PC-9 (cell line): Measurements from ENCODE around the gene KCNE2. TPM values are rescaled to one million over a fixed set of nuclear protein-coding genes. Genes with fewer than 3 reads are reported as not detected.

Experiments used
- BruUV-seq: library from RNA; stranded (reverse); fragments of 400-500 nt; replicated peaks from 2 replicates; lab custom pipeline; 2021; lab: Mats Ljungman, UMichigan
- CTCF ChIA-PET: fragments of 300-600 bp; sonication (Branson Sonifier 250); formaldehyde crosslinking; loops from one replicate; lab custom pipeline; 2022; ENCODE audit warnings: antibody characterized with exemption; lab: Charles Lee
- POLR2A ChIA-PET: fragments of 300-600 bp; sonication (Branson Sonifier 250); formaldehyde crosslinking; loops from one replicate; lab custom pipeline; 2022; ENCODE audit warnings: antibody characterized with exemption; ENCODE audit not compliant: unreplicated experiment; lab: Charles Lee
- DNase-seq, 2 experiments: peaks; one replicate each; pipeline versions ENCODE4 v3.0.0 to v3.0.0-alpha.2; 2015 to 2022; ENCODE audit warnings: mixed read lengths in 1 of 2
- H2AFZ ChIP-seq: fragments of 200-600 bp; sonication (generic); 2 replicates; pipeline ENCODE4 v1.8.1; 2017; ENCODE audit warnings: antibody characterized with exemption
- H3F3A ChIP-seq: fragments of 200-600 bp; sonication (generic); 2 replicates; pipeline ENCODE4 v1.8.1; 2017; ENCODE audit warnings: antibody characterized with exemption, mild to moderate bottlenecking, low read depth; ENCODE audit not compliant: insufficient read depth
- H3K27ac ChIP-seq: fragments of 200-600 bp; sonication (generic); 2 replicates; pipeline ENCODE4 v1.6.1; 2016; ENCODE audit warnings: mixed run types
- H3K27me3 ChIP-seq: fragments of 200-600 bp; sonication (generic); 2 replicates; pipeline ENCODE4 v1.6.1; 2016; ENCODE audit warnings: low read depth, mixed run types; ENCODE audit not compliant: insufficient read depth
- H3K36me3 ChIP-seq: fragments of 200-600 bp; sonication (generic); 2 replicates; pipeline ENCODE4 v1.6.1; 2016; ENCODE audit warnings: low read depth, mixed run types
- H3K4me1 ChIP-seq: fragments of 200-600 bp; sonication (generic); replicated peaks from 2 replicates; pipeline ENCODE4 v1.6.1; 2016; ENCODE audit warnings: mixed run types; ENCODE audit not compliant: insufficient read depth
- H3K4me2 ChIP-seq: fragments of 200-600 bp; sonication (generic); 2 replicates; pipeline ENCODE4 v1.6.1; 2017; ENCODE audit warnings: mixed run types
- H3K4me3 ChIP-seq: fragments of 200-600 bp; sonication (generic); 2 replicates; pipeline ENCODE4 v1.6.1; 2016; ENCODE audit warnings: mixed run types
- H3K79me2 ChIP-seq: fragments of 200-600 bp; sonication (generic); 2 replicates; pipeline ENCODE4 v1.6.1; 2017; ENCODE audit warnings: low read depth, mixed run types
- H3K9me2 ChIP-seq: fragments of 200-600 bp; sonication (generic); 2 replicates; pipeline ENCODE4 v1.8.1; 2017; ENCODE audit warnings: mild to moderate bottlenecking; ENCODE audit not compliant: insufficient read depth
- H3K9me3 ChIP-seq: fragments of 200-600 bp; sonication (generic); 2 replicates; pipeline ENCODE4 v1.8.1; 2016; ENCODE audit warnings: low read depth; ENCODE audit not compliant: insufficient read depth
- H4K20me1 ChIP-seq: fragments of 200-600 bp; sonication (generic); 2 replicates; pipeline ENCODE4 v1.8.1; 2017; ENCODE audit not compliant: insufficient read depth
- EZH2 ChIP-seq: fragments of 200-600 bp; sonication (generic); IDR thresholded peaks from 2 replicates; pipeline ENCODE4 v1.8.0; 2017; ENCODE audit warnings: antibody characterized with exemption, low read depth
- intact Hi-C: fragments of 100-400 bp; cut with micrococcal nuclease; formaldehyde crosslinking; loops from one replicate; pipeline ENCODE4 v1.10.0; 2022; ENCODE audit not compliant: unreplicated experiment
- total RNA-seq: library from RNA; stranded (reverse); gene quantifications from 2 replicates; pipeline ENCODE4 v1.2.3, GENCODE V29; 2021
- TF ChIP-seq, protein P1 (sequence below): fragments of 200-600 bp; sonication (generic); conservative IDR thresholded peaks from 2 replicates; pipeline ENCODE4 v1.6.1; 2017; ENCODE audit warnings: mixed run types, antibody characterized with exemption, mild to moderate bottlenecking, moderate library complexity

The KCNE2 gene
- total RNA-seq, 1 experiment from 2014 or later = not detected

DNA sequence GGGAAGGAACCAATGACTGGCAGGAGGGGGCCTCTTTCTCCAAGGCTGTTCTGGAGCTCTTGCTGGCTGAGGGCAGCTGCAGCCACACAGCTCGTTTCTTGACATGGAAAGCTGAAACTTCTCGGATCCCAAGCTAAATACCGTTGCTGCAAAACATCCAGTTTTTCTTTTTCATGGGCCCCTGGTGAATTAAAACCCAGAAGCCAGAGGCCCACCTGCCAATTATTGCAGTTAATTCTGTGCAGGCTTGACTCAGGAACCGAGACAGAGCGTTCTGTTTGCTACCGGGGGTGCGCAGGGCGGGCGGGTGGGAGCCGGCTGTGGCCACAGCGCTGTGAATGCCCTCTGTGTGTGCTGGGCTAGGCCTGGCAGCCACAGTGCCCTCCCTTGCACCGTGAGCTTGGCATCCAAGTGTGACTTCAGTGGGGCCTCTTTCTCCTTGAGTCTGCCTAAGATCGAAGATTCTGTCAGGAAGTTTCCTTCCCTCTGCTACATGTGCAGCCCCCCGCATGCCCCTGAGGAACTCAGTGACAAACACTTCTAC, 19.9 kb upstream of the KCNE2 start:
- POLR2A ChIA-PET = no interaction called here
- Histone ChIP-seq H3F3A (no peaks in the 10 kb centered on the region), H3K79me2 (no peaks in the 10 kb centered on the region), H3K36me3 (no peaks in the 10 kb centered on the region), H3K9me2 (no peaks in the 10 kb centered on the region), H3K4me1 (no peaks in the 10 kb centered on the region), H3K27me3 (0 out of 2 replicates have a peak, but pooled peaks cover 3% of the 10 kb centered on the region), H2AFZ (no peak overlapping the region), H4K20me1 (no peaks in the 10 kb centered on the region), H3K27ac (no peak overlapping the region), H3K9me3 (no peaks in the 10 kb centered on the region), H3K4me3 (no peak overlapping the region), H3K4me2 (no peak overlapping the region)
- no TSS peak for BruUV-seq
- DNase-seq = no peak
- TF ChIP-seq, protein P1, sequence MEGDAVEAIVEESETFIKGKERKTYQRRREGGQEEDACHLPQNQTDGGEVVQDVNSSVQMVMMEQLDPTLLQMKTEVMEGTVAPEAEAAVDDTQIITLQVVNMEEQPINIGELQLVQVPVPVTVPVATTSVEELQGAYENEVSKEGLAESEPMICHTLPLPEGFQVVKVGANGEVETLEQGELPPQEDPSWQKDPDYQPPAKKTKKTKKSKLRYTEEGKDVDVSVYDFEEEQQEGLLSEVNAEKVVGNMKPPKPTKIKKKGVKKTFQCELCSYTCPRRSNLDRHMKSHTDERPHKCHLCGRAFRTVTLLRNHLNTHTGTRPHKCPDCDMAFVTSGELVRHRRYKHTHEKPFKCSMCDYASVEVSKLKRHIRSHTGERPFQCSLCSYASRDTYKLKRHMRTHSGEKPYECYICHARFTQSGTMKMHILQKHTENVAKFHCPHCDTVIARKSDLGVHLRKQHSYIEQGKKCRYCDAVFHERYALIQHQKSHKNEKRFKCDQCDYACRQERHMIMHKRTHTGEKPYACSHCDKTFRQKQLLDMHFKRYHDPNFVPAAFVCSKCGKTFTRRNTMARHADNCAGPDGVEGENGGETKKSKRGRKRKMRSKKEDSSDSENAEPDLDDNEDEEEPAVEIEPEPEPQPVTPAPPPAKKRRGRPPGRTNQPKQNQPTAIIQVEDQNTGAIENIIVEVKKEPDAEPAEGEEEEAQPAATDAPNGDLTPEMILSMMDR = no peak
- TF ChIP-seq EZH2 = no peak
- intact Hi-C loops = no loop called here
- CTCF ChIA-PET = no interaction called here

DNA sequence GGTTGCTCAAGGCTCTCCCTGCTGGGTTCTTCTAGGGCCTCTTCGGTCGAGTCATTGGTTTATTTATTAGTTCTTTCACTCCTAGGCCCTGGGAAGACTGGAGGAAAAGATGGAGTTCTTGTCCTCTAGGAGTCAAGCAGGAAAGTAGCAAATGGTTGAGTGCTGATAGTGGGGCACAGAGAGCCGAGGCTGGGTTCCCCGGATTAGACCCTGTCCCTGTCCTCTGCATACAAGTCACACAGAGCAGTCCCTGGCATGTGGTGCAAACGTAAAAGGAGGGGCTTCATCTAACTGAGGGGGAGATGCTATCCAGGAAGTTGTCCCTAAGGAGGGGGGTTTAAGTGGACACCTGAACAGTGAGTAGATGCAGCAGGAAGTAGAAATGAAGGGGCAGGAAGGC, 19.2 kb upstream of the KCNE2 start:
- Histone ChIP-seq H3K4me3 (no peak overlapping the region), H4K20me1 (no peaks in the 10 kb centered on the region), H3K36me3 (no peaks in the 10 kb centered on the region), H3K79me2 (no peaks in the 10 kb centered on the region), H3K4me2 (no peak overlapping the region), H3K9me2 (no peaks in the 10 kb centered on the region), H3K27me3 (no peaks in the 10 kb centered on the region), H3K4me1 (no peaks in the 10 kb centered on the region), H2AFZ (no peak overlapping the region), H3F3A (no peaks in the 10 kb centered on the region), H3K27ac (no peak overlapping the region), H3K9me3 (no peaks in the 10 kb centered on the region)
- ChIA-PET POLR2A (no interaction called here), CTCF (no interaction called here)
- no TSS peak for BruUV-seq
- intact Hi-C loops = no loop called here
- TF ChIP-seq, protein P1 = no peak
- TF ChIP-seq EZH2 = no peak
- DNase-seq = no peak

DNA sequence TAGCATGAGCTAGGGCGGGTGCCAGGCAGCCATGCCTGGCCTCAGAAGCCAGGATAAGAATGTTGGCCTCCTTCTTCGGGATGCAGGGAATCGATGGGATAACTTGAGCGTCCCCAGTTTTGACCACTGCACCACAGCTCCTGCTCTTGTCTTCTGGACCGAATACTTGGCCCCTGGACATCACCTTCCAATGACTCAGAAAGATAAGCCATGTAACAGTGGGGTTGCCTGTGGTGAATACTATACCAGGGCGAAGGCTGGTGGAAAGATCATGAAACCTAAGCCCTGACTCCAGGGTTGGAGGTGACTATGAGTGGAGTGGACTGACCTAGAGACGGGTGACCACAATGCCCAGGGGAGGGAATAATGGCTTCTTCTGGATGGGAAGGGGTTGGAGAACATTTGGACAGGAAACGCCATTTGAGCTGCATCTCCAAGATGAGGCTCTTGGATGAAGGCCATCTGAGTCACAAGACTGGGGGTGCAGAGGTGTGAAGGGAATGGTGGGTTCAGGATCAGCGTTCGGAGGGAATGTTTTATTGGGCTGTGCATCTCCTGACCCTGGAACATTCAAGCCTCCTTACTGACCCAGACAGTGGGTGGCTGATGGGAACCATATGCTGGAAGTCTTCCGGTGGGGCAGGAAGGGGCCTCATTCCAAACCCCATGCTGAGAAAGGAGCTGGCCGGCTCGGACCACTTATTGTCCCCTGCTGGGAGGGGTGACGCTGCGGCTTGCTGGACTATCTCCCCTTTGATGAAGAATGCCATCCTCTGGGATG, 18.5 kb upstream of the KCNE2 start:
- no peak overlapping the region for H2AFZ ChIP-seq
- ChIA-PET CTCF (interaction anchor here (0.6 kb wide), 1 partner anchor 501 kb away, joined by 4 read pairs; no protein-coding TSS in a partner anchor), POLR2A (no interaction called here)

More for the DNA sequence above, 18.5 kb upstream of the KCNE2 start:
- no peak for TF ChIP-seq EZH2
- TF ChIP-seq, protein P1 = no peak
- no peak overlapping the region for H3K4me3 ChIP-seq
- DNase-seq = no peak
- H3K79me2 ChIP-seq = no peaks in the 10 kb centered on the region
- H3K9me2 ChIP-seq = no peaks in the 10 kb centered on the region
- H3K4me1 ChIP-seq = no peaks in the 10 kb centered on the region
- no peaks in the 10 kb centered on the region for H3F3A ChIP-seq
- no peaks in the 10 kb centered on the region for H3K36me3 ChIP-seq
- no peaks in the 10 kb centered on the region for H3K9me3 ChIP-seq
- no peak overlapping the region for H3K4me2 ChIP-seq
- H3K27ac ChIP-seq = no peak overlapping the region
- intact Hi-C loops = no loop called here
- BruUV-seq = no TSS peak
- H3K27me3 ChIP-seq = no peaks in the 10 kb centered on the region
- no peaks in the 10 kb centered on the region for H4K20me1 ChIP-seq
